ENCODE data around the gene MTA2.

DNA sequence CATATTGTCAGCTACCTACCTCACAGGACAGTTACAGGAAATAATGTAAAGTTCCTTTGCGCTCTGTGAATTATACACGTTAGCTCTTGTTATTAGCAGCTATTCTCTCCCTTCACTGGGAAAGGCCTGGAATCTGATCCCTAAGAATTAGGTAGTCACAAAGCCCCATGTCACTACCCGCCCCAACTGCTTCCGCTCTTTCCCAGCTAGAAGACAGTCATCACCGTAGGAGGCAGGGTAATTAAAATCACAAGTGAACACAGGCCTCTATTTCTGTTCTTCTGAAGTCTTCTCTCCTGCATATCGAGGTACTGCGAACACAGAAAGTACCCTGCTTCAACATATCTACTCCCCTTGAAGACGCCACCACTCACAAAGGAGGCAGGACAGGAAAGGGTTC is 42.5 kb downstream of the MTA2 start:
- TF ChIP-seq ZNF274 (IDR thresholded peaks at IDR 0.05; ENCODE audit: low read depth, low read length) (no peak), SUZ12 (IDR thresholded peaks at IDR 0.05; ENCODE audit: extremely low read depth, insufficient read depth, insufficient read length) (no peak), YY1 (IDR thresholded peaks at IDR 0.05; ENCODE audit: insufficient read depth, insufficient read length) (no peak)

Measured in NT2/D1 (cell line).